ACC112 (cell line): ENCODE results near the gene PPP1R2.

Experiments
- H2AFZ ChIP-seq: fragments of 200-600 bp; sonication (generic); one replicate; pipeline ENCODE4 v1.6.0; 2017; ENCODE audit warnings: antibody characterized with exemption, low read length; ENCODE audit not compliant: unreplicated experiment
- H3K27ac ChIP-seq: fragments of 200-600 bp; sonication (generic); 2 replicates; pipeline ENCODE4 v1.5.1; 2014; ENCODE audit warnings: low read depth, mild to moderate bottlenecking, antibody characterized with exemption, low read length, moderate library complexity
- H3K27me3 ChIP-seq: fragments of 200-600 bp; sonication (generic); 2 replicates; pipeline ENCODE4 v1.6.1; 2014; ENCODE audit warnings: mild to moderate bottlenecking, antibody characterized with exemption, low read length, moderate library complexity, mixed read lengths; ENCODE audit not compliant: insufficient read depth
- H3K36me3 ChIP-seq: fragments of 200-600 bp; sonication (generic); 2 replicates; pipeline ENCODE4 v1.6.1; 2016; ENCODE audit warnings: mild to moderate bottlenecking, antibody characterized with exemption, low read length, moderate library complexity, mixed read lengths; ENCODE audit not compliant: insufficient read depth
- H3K4me1 ChIP-seq: fragments of 200-600 bp; sonication (generic); one replicate; pipeline ENCODE4 v1.6.1; 2016; ENCODE audit warnings: low read length, mixed read lengths; ENCODE audit not compliant: insufficient read depth, unreplicated experiment, control insufficient read depth
- H3K4me3 ChIP-seq: fragments of 200-600 bp; sonication (generic); 2 replicates; pipeline ENCODE4 v1.5.1; 2014; ENCODE audit warnings: mild to moderate bottlenecking, low read depth, low read length
- H3K79me2 ChIP-seq: fragments of 200-600 bp; sonication (generic); one replicate; pipeline ENCODE4 v1.6.0; 2016; ENCODE audit warnings: low read length; ENCODE audit not compliant: control insufficient read depth, unreplicated experiment, insufficient read depth

Gene PPP1R2

DNA sequence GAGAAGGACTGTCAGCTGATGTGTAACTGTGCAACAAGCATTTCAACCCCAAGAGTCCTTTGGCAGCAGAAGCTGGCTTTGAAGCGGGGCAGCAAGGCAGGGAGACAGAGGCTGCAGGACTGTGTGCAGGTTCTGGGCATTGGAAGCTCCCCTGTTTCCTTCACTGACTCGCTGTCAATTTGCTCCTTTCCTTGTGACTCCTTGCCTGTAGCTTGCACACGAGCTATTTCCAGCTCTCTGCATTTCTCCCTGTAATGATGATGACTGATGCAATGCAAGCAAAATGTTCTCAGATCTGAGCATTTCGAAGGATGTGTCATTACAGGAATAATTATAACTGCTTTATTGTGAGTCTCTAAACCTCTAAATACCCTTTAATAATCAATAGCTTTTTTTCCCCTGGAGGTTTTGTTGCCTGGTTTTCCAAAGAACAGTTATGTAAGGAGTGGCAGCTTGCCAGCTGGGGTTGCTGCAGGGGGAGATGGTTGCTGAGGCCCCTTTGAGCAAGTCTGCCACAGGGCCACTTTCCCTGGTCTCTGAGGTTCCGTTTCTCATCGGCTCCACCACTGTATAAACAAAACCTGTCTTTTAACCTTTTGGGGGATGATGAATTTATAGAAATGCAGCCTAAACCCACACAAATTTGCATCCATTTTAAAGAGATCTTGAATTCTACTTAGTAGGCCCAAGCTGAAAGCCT lies 37.8 kb upstream of the PPP1R2 start:
- no peak overlapping the region for H3K27ac ChIP-seq
- no peak overlapping the region for H3K4me3 ChIP-seq
- H3K4me1 ChIP-seq = peaks cover 14% of the 10 kb centered on the region
- no peaks in the 10 kb centered on the region for H3K27me3 ChIP-seq
- no peaks in the 10 kb centered on the region for H3K79me2 ChIP-seq
- no peaks in the 10 kb centered on the region for H3K36me3 ChIP-seq
- no peak overlapping the region for H2AFZ ChIP-seq

DNA sequence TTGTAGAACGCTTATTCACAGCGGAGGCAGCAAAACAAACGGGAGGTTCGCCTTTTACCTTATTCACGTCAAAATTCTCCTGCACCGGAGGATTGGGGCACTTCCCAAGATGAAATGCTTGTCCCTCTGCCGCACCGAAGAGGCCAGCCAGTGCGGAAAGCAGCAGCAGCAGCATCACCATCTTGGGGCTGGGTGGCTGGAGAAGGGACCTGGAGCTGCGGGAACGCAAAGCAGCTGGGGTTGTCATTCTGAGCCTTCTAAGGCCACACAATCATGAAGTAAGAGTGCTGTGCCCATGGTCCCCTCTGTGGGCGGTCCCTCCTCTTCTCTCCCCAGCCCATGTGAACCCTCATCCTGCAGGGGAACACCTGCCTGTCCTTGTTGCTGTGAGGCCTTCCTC lies 36.2 kb upstream of the PPP1R2 start:
- Histone ChIP-seq H3K4me3 (no peak overlapping the region), H3K4me1 (peaks cover 11% of the 10 kb centered on the region), H3K79me2 (no peaks in the 10 kb centered on the region), H3K36me3 (no peaks in the 10 kb centered on the region), H3K27ac (no peak overlapping the region), H3K27me3 (no peaks in the 10 kb centered on the region), H2AFZ (no peak overlapping the region)

DNA sequence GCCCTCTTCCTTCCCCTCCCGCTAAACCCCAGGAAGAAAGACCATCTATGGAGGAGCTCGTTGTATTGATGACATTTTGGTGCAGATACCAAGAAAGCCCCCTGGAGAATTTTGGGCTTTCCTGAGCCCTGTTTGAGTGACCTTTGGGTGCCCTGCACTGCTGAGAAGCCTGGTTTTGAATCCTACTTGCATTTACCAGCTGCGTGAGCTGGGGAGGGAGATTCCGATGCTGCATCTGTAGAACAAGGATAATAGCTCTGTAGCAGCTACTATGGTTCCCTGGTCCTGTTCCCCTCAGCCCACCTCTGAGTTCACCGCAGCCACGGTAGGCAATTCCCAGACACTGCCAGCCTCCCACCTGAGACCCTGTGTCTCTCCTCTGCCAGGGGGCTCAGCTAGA lies 35.4 kb upstream of the PPP1R2 start:
- Histone ChIP-seq H3K4me3 (no peak overlapping the region), H3K27ac (no peak overlapping the region), H3K79me2 (no peaks in the 10 kb centered on the region), H3K4me1 (peaks cover 4% of the 10 kb centered on the region), H2AFZ (no peak overlapping the region), H3K36me3 (no peaks in the 10 kb centered on the region), H3K27me3 (no peaks in the 10 kb centered on the region)

DNA sequence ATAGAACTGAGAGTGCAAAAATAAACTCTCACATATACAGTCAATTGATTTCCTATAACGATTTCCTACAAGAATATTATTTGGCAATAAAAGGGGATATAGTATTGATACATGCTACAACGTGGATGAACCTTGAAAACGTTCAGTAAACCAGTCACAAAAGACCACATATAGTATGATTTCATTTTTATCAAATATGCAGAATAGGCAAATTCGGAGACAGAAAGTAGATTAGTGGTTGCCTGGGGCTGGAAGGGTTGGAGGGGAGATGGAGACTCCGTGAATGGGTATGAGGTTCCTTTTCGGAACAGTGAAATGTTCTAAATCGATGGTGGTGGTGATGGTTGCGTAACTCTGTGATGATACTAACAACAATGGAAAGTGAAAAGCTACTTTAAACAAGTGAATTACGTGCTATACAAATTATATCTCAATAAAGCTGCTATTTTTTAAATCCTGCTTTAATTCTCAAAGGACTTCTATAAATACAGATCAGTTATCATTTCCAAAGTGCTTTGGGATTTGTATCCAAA lies 34.6 kb upstream of the PPP1R2 start:
- H3K4me1 ChIP-seq = no peaks in the 10 kb centered on the region
- no peaks in the 10 kb centered on the region for H3K27me3 ChIP-seq
- H3K79me2 ChIP-seq = no peaks in the 10 kb centered on the region
- no peak overlapping the region for H3K27ac ChIP-seq
- no peak overlapping the region for H2AFZ ChIP-seq
- no peaks in the 10 kb centered on the region for H3K36me3 ChIP-seq
- no peak overlapping the region for H3K4me3 ChIP-seq

DNA sequence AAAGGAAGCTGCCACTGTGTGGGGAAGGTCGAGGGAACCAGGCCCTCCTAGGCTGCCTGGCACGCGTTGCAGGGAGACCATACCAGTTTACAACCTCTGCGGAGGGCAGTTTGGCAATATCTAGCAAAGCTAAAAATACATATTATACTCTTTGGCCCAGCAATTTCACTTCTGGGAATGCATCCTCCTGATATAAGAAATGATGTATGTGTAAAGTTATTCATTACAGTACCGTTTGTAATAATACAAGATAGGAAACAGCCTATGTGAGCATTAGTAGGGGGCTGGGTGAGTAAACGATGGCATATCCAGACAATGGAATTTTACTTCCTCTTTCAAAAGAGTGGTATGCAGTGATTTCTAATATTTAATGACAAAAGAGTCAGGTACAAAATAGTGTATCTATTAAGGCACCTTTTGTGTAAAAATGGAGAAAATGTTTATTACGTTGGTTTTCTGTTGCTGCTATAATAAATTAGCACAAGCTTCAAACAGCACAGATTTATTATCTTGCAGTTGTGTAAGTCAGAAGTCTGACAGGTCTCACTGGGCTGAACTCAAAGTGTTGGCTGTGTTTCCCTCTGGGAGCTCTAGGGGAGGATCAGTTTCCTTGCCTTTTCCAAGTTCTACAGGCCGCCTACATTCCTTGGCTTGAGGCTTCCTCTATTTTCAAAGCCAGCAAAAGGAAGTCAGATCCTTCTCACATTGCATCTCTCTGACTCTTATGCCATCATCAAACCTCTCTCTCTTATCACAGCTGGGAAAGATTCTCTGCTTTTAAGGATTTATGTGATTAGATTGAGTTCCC lies 31.6 kb upstream of the PPP1R2 start:
- H3K27ac ChIP-seq = no peak overlapping the region
- no peak overlapping the region for H2AFZ ChIP-seq
- H3K79me2 ChIP-seq = no peaks in the 10 kb centered on the region
- no peaks in the 10 kb centered on the region for H3K4me1 ChIP-seq
- H3K27me3 ChIP-seq = no peaks in the 10 kb centered on the region
- no peaks in the 10 kb centered on the region for H3K36me3 ChIP-seq
- no peak overlapping the region for H3K4me3 ChIP-seq

DNA sequence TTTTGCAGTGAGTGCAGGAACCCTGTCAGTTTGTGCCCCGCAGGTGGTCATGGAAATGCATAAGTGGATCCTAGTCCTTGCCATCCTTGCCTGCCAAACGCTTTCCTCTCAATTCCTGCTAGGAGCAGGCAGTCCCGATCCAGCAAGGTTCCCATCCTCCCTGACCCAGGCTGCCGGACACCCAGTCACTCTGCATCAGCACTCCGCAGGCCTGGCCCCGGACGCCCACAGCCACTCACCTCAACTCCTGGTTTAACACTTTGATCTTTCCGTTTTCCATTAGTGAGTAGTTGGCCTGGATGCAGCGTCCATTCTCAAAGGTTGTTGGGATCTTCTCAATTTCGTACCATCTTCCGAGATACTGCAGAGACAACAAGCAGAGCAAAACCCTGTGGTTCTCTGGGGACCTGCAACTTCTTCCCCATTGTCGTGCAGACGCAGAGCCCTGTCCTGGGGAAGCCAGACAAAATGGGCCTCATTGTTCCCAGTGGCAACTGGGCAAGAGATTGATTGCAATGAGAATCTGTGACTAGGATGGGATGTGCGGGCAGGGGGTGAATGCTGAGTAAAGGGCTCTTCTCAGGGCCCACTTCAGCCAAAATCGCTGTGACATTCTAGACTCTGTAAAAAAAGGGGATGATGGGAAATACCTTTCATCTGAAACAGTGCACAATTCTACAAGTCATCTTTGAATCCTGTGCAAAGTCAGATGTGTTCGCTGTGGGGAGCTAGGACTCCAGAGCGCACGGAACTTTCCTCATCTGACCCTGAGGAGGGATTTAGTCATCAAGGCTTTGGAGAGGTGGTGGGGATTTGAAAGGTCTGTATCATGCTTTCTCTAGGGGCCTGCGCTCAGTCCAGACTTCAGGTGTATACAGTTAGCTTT lies 30.7 kb upstream of the PPP1R2 start:
- Histone ChIP-seq H3K4me3 (no peak overlapping the region), H3K36me3 (no peaks in the 10 kb centered on the region), H3K4me1 (no peaks in the 10 kb centered on the region), H3K27me3 (no peaks in the 10 kb centered on the region), H3K79me2 (no peaks in the 10 kb centered on the region), H2AFZ (no peak overlapping the region), H3K27ac (no peak overlapping the region)

DNA sequence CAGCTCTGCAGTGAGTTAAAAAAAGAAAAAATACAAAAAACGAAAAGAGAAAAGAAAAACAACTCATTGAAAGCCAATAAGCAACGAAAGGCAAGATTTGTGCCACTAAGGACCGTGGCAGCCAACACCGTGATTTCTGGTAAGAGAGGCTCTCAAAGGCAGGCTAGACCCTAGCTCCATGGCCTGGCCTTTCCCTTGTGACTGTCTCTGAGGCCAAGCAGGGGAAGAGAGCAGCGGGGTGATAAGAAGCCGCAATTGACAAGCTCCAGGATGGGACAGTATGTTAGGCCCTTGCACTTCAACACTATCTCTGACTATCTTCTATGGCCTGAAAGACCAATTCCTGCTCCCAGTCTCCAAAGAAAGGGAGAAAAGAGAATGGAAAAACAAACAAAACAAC lies 28.2 kb upstream of the PPP1R2 start:
- H2AFZ ChIP-seq = no peak overlapping the region
- no peaks in the 10 kb centered on the region for H3K4me1 ChIP-seq
- H3K79me2 ChIP-seq = no peaks in the 10 kb centered on the region
- H3K27ac ChIP-seq = no peak overlapping the region
- no peaks in the 10 kb centered on the region for H3K36me3 ChIP-seq
- no peak overlapping the region for H3K4me3 ChIP-seq
- no peaks in the 10 kb centered on the region for H3K27me3 ChIP-seq

DNA sequence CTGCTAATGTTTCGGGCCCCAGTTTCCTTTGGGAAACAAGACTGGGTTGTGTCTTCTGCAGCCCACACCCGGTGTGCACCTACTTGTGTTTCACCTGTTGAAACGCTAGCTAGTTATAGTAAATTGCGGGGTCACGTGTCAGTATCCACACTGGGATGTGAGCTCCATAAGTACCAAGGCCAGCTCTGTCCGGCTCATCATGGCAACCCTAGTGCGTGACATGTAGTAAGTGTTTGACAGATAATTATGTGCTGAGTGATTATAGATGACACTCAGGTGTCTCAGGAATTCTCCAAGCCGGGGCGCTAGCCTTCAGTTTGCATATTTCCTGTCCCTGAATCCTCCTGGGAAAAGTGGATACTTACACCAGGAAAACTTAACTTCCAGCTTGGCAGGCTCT lies 27.8 kb upstream of the PPP1R2 start:
- Histone ChIP-seq H2AFZ (no peak overlapping the region), H3K4me3 (no peak overlapping the region), H3K36me3 (no peaks in the 10 kb centered on the region), H3K79me2 (no peaks in the 10 kb centered on the region), H3K4me1 (no peaks in the 10 kb centered on the region), H3K27ac (no peak overlapping the region), H3K27me3 (no peaks in the 10 kb centered on the region)

DNA sequence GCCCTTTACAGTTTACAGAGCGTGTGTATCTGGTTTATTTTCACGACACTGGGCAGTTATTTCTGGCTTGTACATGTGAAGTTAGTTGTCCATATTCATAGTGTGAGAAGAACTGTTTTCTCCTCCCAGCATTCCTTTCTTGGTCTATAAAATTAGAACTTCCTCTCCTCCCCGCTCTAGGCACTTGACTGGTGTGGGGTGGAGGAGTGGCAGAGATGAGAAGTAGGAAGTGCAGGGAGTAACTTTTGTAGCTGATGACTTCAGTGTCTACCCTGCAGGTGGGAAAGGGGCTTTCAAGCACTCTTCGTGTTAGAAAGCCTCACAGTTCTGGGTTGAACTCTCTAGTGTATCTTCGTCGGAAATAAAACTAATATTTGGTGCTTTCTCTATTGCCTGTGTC lies 27.2 kb upstream of the PPP1R2 start:
- H3K4me3 ChIP-seq = no peak overlapping the region
- no peaks in the 10 kb centered on the region for H3K27me3 ChIP-seq
- H3K36me3 ChIP-seq = no peaks in the 10 kb centered on the region
- no peak overlapping the region for H3K27ac ChIP-seq
- H3K4me1 ChIP-seq = no peaks in the 10 kb centered on the region
- H3K79me2 ChIP-seq = no peaks in the 10 kb centered on the region
- H2AFZ ChIP-seq = no peak overlapping the region

DNA sequence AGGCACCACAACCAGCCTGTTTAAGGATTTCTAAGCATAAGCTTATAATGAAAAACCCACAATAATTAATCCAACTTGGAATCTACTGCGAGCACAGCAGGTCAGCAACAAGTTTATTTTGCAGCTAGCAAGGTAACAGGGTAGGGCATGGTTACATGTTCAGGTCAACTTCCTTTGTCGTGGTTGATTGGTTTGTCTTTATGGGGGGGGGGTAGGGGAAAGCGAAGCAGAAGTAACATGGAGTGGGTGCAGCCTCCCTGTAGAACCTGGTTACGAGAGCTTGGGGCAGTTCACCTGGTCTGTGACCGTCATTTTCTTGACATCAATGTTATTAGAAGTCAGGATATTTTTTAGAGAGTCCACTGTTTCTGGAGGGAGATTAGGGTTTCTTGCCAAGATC lies 25.5 kb upstream of the PPP1R2 start:
- Histone ChIP-seq H3K79me2 (no peaks in the 10 kb centered on the region), H2AFZ (no peak overlapping the region), H3K4me3 (no peak overlapping the region), H3K36me3 (no peaks in the 10 kb centered on the region), H3K27me3 (no peaks in the 10 kb centered on the region), H3K27ac (no peak overlapping the region), H3K4me1 (no peaks in the 10 kb centered on the region)
